Esophagus squamous epithelium (tissue), 5 donors: Measurements from ENCODE around the gene TAF12. TPM values are rescaled to one million over a fixed set of nuclear protein-coding genes. Genes with fewer than 3 reads are reported as not detected.

Experiments used
- DNase-seq: peaks from one replicate; lab custom pipeline; 2025; lab: John Stamatoyannopoulos, UW
- H3K27ac ChIP-seq, 4 donors: fragments of 200-600 bp; sonication (generic); one replicate each; pipeline ENCODE4 v1.5.1; 2016 to 2019; ENCODE audit warnings: mild to moderate bottlenecking in 1 of 4
- H3K27me3 ChIP-seq, 4 donors: fragments of 200-600 bp; sonication (generic); 1 replicate in 3 of 4; 2 replicates in 1 of 4; pipeline versions ENCODE4 v1.5.1 to v1.6.0; 2017 to 2021; ENCODE audit warnings: antibody characterized with exemption in 1 of 4
- H3K36me3 ChIP-seq, 3 donors: fragments of 200-600 bp; sonication (generic); one replicate each; pipeline ENCODE4 v1.5.1; 2016 to 2019
- H3K4me1 ChIP-seq, 3 donors: fragments of 200-600 bp; sonication (generic); one replicate each; pipeline ENCODE4 v1.5.1; 2017 to 2019
- H3K4me3 ChIP-seq, 4 donors: fragments of 200-600 bp; sonication (generic); 1 replicate in 3 of 4; 2 replicates in 1 of 4; pipeline ENCODE4 v1.5.1; 2016 to 2019; ENCODE audit warnings: mild to moderate bottlenecking in 2 of 4, moderate library complexity in 1 of 4
- H3K9me3 ChIP-seq, 3 donors: fragments of 200-600 bp; sonication (generic); one replicate each; pipeline ENCODE4 v1.5.1; 2016 to 2019
- POLR2A ChIP-seq, 4 donors: fragments of 450-650 bp; IDR thresholded peaks; one replicate each; pipeline ENCODE4 v1.6.1; 2017; ENCODE audit warnings: antibody characterized with exemption in 4 of 4, mild to moderate bottlenecking in 4 of 4, moderate library complexity in 3 of 4
- WGBS, 2 donors: methylation state at CpG; one replicate each; pipeline ENCODE4 v1.1.5; 2018; 5-methylcytosine and 5-hydroxymethylcytosine counted together
- intact Hi-C: fragments of 100-400 bp; cut with DNase I; formaldehyde crosslinking; loops from one replicate; pipeline ENCODE4 v1.15.0; 2022
- total RNA-seq, 4 donors: library from RNA; depleted of rRNA; stranded (reverse); fragments of >200 nt; gene quantifications; one replicate each; pipeline ENCODE4 v1.1.0, GENCODE V29; 2016
- TF ChIP-seq, protein P1 (sequence below), 6 experiments: fragments of 450-650 bp in 4 of 6; fragments of 200-600 bp in 2 of 6; sonication (generic) in 2 of 6; IDR thresholded peaks; one replicate each; pipeline ENCODE4 v1.5.1; 2016 to 2019; ENCODE audit warnings: antibody characterized with exemption in 6 of 6, mild to moderate bottlenecking in 4 of 6, moderate library complexity in 4 of 6
- donor health status: DM: yes; HTN: yes; CAD: no.

The TAF12 gene
- total RNA-seq, 4 donors from 2014 or later: 7.6 to 20.1 (median 13.1) TPM

DNA sequence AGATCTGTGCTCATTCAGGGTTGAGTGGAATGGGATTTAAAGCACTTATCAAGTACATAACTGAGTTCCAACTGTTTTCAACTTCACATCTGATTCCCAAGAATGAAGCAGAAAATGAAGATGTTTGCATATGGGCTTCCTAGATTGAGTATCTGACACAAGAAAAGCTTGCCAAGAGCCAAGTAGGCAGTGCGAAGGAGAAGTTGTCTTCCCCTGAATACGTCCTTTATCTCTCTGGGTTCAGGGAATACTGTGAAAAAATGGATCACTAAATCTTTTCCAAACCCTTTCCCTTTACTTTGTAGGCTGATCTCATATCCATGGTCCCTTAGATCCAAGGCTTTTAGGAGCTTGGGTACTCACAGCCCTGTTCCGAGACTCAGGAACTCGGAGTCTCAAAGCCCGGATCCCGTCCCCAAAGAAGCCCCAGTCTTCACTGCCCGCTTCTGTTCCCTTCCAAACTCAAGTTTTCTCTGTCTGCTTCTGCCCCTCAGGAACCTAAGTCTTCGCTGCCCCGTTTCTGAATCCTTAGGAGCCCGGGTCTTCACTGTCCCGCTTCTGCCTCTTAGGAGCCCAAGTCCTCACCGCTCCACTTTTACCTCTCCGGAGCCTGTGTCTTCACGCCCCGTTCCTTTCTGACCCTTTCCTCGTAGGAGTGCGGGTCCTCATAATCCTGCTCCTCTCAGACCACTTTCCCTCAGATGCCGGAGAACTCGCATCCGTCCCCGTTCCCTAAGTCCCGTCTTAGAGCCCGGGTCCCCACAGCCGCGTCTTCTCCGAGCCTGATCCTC, 616 bp downstream of the TAF12 start:
- H3K4me3 ChIP-seq: peak overlapping the region; percentile 50 to 89 (median 83)
- peak overlapping the region; percentile 88 to 95 (median 92) for H3K27ac ChIP-seq
- intact Hi-C loops: no loop called here
- no peak for DNase-seq
- no peaks in the 10 kb centered on the region for H3K36me3 ChIP-seq
- peaks cover 13 to 52% (median 22%) of the 10 kb centered on the region in 3 donors for H3K4me1 ChIP-seq
- no peaks in the 10 kb centered on the region for H3K9me3 ChIP-seq
- no peaks in the 10 kb centered on the region for H3K27me3 ChIP-seq
- TF ChIP-seq POLR2A (IDR thresholded peaks at IDR 0.05): no peak
- 0 to 1% methylated on average over 24 to 25 of the region's 26 CpGs for WGBS, 2 donors

DNA sequence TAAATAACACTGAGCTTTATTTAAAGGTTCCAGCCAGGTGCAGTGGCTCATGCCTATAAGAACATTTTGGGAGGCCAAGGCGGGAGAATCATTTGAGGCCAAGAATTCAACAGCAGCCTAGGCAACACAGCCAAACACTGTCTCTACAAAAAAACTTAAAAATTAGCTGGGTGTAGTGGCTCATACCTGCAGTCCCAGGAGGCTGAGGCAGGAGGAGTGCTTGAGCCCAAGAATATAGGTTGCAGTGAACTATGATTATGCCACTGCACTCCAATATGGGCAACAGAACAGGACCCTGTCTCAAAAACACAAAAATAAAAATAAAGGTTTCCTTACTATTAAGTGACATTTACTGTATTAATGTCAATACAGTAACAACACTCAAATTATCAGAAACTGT, 2.1 kb downstream of the TAF12 start:
- Histone ChIP-seq H3K4me1 (peaks cover 13 to 39% (median 20%) of the 10 kb centered on the region in 3 donors), H3K27me3 (no peaks in the 10 kb centered on the region), H3K36me3 (no peaks in the 10 kb centered on the region), H3K4me3 (no peak overlapping the region), H3K9me3 (no peaks in the 10 kb centered on the region), H3K27ac (no peak overlapping the region)
- no peak for TF ChIP-seq POLR2A (IDR thresholded peaks at IDR 0.05)
- TF ChIP-seq, protein P1, sequence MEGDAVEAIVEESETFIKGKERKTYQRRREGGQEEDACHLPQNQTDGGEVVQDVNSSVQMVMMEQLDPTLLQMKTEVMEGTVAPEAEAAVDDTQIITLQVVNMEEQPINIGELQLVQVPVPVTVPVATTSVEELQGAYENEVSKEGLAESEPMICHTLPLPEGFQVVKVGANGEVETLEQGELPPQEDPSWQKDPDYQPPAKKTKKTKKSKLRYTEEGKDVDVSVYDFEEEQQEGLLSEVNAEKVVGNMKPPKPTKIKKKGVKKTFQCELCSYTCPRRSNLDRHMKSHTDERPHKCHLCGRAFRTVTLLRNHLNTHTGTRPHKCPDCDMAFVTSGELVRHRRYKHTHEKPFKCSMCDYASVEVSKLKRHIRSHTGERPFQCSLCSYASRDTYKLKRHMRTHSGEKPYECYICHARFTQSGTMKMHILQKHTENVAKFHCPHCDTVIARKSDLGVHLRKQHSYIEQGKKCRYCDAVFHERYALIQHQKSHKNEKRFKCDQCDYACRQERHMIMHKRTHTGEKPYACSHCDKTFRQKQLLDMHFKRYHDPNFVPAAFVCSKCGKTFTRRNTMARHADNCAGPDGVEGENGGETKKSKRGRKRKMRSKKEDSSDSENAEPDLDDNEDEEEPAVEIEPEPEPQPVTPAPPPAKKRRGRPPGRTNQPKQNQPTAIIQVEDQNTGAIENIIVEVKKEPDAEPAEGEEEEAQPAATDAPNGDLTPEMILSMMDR (IDR thresholded peaks at IDR 0.05): peak in 2 of 6 experiments; percentile 5 to 39
- DNase-seq: no peak
- WGBS, 2 donors: 90 to 100% methylated on average over 1 of the region's 1 CpG
- intact Hi-C loops: no loop called here

DNA sequence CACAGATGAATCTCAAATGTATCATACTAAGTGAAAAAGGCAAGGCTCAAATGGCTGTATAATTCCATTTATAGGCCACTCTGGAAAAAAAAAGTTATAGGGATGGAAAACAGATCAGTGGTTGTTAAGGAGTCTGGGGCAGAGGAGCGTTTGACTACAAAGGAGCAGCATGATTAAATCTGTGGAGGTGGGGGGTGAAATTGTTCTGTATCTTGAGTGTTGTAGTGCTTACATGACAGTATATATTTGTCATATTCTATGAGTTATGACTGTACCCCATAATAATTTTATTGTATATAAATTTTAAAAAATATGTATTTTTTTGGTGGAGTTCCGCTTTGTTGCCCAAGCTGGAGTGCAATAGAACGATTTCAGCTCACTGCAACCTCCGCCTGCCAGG, 10.3 kb downstream of the TAF12 start:
- WGBS, 2 donors: 92% methylated on average over 4 of the region's 4 CpGs

DNA sequence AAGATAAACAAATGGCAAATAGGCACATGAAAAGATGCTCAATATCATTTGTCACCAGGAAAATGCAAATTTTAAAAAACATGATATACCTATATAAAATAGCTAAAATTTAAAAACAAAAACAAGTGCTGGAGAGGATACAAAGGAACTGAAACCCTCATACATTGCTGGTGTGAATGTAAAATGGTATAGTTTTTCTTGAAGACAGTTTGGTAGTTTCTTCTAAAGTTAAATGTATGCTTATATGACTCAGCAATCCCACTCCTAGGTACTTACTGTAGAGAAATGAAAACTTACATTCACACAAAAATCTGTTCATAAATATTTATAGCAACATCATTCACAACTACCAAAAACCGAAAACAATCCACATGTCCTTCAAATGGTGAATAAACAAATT, 11.2 kb downstream of the TAF12 start:
- Histone ChIP-seq H3K4me3 (no peak overlapping the region), H3K9me3 (no peaks in the 10 kb centered on the region), H3K4me1 (no peaks in the 10 kb centered on the region), H3K36me3 (no peaks in the 10 kb centered on the region), H3K27ac (no peak overlapping the region), H3K27me3 (no peaks in the 10 kb centered on the region)
- DNase-seq: no peak
- 89 to 93% methylated on average over 1 of the region's 1 CpG for WGBS, 2 donors
- intact Hi-C loops: no loop called here
- TF ChIP-seq, protein P1 (IDR thresholded peaks at IDR 0.05): no peak
- no peak for TF ChIP-seq POLR2A (IDR thresholded peaks at IDR 0.05)

More for the DNA sequence above, 10.3 kb downstream of the TAF12 start:
- no peak overlapping the region for H3K4me3 ChIP-seq
- TF ChIP-seq, protein P1 (IDR thresholded peaks at IDR 0.05): no peak
- TF ChIP-seq POLR2A (IDR thresholded peaks at IDR 0.05): no peak
- H3K9me3 ChIP-seq: no peaks in the 10 kb centered on the region
- H3K36me3 ChIP-seq: no peaks in the 10 kb centered on the region
- H3K27ac ChIP-seq: no peak overlapping the region
- no peaks in the 10 kb centered on the region for H3K4me1 ChIP-seq
- intact Hi-C loops: no loop called here
- H3K27me3 ChIP-seq: no peaks in the 10 kb centered on the region
- DNase-seq: no peak

DNA sequence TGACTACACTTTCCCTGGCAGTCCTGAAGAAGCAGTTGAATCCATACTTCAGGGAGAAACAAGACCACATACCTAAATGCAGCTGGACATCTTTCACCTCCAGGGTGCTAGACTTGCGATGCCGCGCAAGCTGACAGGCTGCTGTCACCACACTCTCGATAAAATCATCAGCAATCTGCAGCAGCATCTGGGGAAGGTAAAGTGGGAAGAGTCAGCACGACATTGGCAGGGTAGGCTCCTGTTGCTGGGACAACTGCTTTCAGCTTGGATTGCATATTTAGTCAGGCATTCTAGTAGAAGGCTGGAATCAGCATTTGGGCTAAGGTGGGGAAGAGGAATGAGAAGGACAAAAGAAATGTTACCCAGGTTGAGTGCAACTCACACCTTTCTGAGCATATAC, 29.7 kb downstream of the TAF12 start:
- H3K9me3 ChIP-seq: no peaks in the 10 kb centered on the region
- WGBS, 2 donors: 85 to 90% methylated on average over 5 of the region's 5 CpGs
- H3K4me3 ChIP-seq: no peak overlapping the region
- intact Hi-C loops: no loop called here
- H3K27ac ChIP-seq: no peak overlapping the region
- H3K36me3 ChIP-seq: peaks cover 7 to 100% (median 32%) of the 10 kb centered on the region in 3 donors
- no peaks in the 10 kb centered on the region for H3K27me3 ChIP-seq
- no peak for TF ChIP-seq POLR2A (IDR thresholded peaks at IDR 0.05)
- TF ChIP-seq, protein P1 (IDR thresholded peaks at IDR 0.05): no peak
- H3K4me1 ChIP-seq: no peaks in the 10 kb centered on the region
- no peak for DNase-seq
